Astrocyte (in vitro differentiated cells and primary cell): ENCODE results near the gene CBX6.

Experiments
- CTCF ChIP-seq: IDR thresholded peaks from 2 replicates; pipeline ENCODE4 v1.5.1; 2011; ENCODE audit warnings: low read depth, mild to moderate bottlenecking, inconsistent platforms, low read length, moderate library complexity; ENCODE audit not compliant: insufficient read depth
- EZH2 ChIP-seq: IDR thresholded peaks from 2 replicates; pipeline ENCODE4 v1.6.1; 2012; ENCODE audit warnings: mild to moderate bottlenecking, low read length, inconsistent platforms; ENCODE audit not compliant: insufficient read depth

DNA sequence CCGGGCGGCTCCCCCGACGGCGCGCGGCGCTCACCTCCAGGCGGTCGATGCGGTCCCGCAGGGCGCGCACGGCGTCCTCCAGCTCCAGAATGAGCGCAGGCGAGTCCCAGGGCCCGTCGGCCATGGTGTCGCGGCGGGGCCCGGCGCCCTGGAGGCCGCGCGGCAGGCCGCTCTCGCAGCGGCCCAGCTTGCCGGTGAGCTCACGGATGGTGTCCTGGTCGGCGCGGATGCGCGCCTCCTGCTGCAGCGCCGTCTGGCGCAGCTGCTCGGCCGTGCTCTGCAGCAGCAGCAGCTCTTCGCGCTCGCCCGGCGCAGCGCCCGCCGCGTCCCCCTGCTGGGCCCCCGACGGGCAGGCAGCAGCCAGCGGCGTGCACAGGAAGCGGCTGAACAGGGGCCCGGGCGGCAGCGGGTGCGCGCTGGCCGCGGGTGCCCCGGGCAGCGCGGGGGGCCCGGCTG, 28.8 kb downstream of the CBX6 start:
- TF ChIP-seq CTCF (no peak), EZH2 (no peak)
